ENCODE data around the gene FXYD3. TPM values are rescaled to one million over a fixed set of nuclear protein-coding genes. Genes with fewer than 3 reads are reported as not detected.
"Not testable (repeated sequence)": the region's sequence is repeated elsewhere in the genome, so short reads cannot be mapped to it uniquely, and the experiment has no call there.

FXYD3 gene
- total and polyA plus RNA-seq, 2 experiments from 2014 or later: 225 to 542 TPM

GRCh38 chr19:35149463-35149862 is 33.8 kb downstream of the FXYD3 start:
- Histone ChIP-seq H3K36me3 (replicated peaks; ENCODE audit: insufficient read depth, low read depth) (no peaks in the 10 kb centered on the region), H3K4me2 (no peak overlapping the region), H3K9me2 (replicated peaks; ENCODE audit: insufficient read depth) (no peaks in the 10 kb centered on the region), H2AFZ (no peak overlapping the region), H3K4me3 (no peak overlapping the region), H3K79me2 (no peaks in the 10 kb centered on the region), H3K27me3 (peaks cover 14% of the 10 kb centered on the region), H4K20me1 (ENCODE audit: insufficient read depth, poor library complexity, severe bottlenecking) (no peaks in the 10 kb centered on the region), H3K4me1 (ENCODE audit: insufficient read depth) (peaks cover 13% of the 10 kb centered on the region), H3K27ac (no peak overlapping the region), H3K9me3 (ENCODE audit: low read depth) (no peaks in the 10 kb centered on the region)
- no peak for DNase-seq (ENCODE audit: low spot score)
- TF ChIP-seq CTCF (IDR thresholded peaks at IDR 0.05; ENCODE audit: poor library complexity) (no peak), EZH2phosphoT487 (IDR thresholded peaks at IDR 0.05; ENCODE audit: low read depth, severe bottlenecking, unreplicated experiment) (no peak), EZH2 (IDR thresholded peaks at IDR 0.05; ENCODE audit: borderline replicate concordance) (no peak)
- WGBS (ENCODE audit: low lambda C conversion rate, missing lambda C conversion rate): 71% methylated on average over 3 of the region's 3 CpGs

GRCh38 chr19:35150445-35150844 is 34.8 kb downstream of the FXYD3 start:
- no peak overlapping the region for H3K4me2 ChIP-seq
- no peaks in the 10 kb centered on the region for H4K20me1 ChIP-seq (ENCODE audit: insufficient read depth, poor library complexity, severe bottlenecking)
- no peaks in the 10 kb centered on the region for H3K9me3 ChIP-seq (ENCODE audit: low read depth)
- peaks cover 14% of the 10 kb centered on the region for H3K27me3 ChIP-seq
- H3K4me1 ChIP-seq (ENCODE audit: insufficient read depth): peaks cover 13% of the 10 kb centered on the region
- no peaks in the 10 kb centered on the region for H3K36me3 ChIP-seq (replicated peaks; ENCODE audit: insufficient read depth, low read depth)
- no peaks in the 10 kb centered on the region for H3K9me2 ChIP-seq (replicated peaks; ENCODE audit: insufficient read depth)
- WGBS (ENCODE audit: low lambda C conversion rate, missing lambda C conversion rate): 56% methylated on average over 2 of the region's 2 CpGs
- H3K4me3 ChIP-seq: no peak overlapping the region
- TF ChIP-seq CTCF (IDR thresholded peaks at IDR 0.05; ENCODE audit: poor library complexity) (no peak), EZH2phosphoT487 (IDR thresholded peaks at IDR 0.05; ENCODE audit: low read depth, severe bottlenecking, unreplicated experiment) (no peak), EZH2 (IDR thresholded peaks at IDR 0.05; ENCODE audit: borderline replicate concordance) (no peak)
- H3K79me2 ChIP-seq: no peaks in the 10 kb centered on the region
- H3K27ac ChIP-seq: no peak overlapping the region
- no peak for DNase-seq (ENCODE audit: low spot score)
- H2AFZ ChIP-seq: no peak overlapping the region

DNA sequence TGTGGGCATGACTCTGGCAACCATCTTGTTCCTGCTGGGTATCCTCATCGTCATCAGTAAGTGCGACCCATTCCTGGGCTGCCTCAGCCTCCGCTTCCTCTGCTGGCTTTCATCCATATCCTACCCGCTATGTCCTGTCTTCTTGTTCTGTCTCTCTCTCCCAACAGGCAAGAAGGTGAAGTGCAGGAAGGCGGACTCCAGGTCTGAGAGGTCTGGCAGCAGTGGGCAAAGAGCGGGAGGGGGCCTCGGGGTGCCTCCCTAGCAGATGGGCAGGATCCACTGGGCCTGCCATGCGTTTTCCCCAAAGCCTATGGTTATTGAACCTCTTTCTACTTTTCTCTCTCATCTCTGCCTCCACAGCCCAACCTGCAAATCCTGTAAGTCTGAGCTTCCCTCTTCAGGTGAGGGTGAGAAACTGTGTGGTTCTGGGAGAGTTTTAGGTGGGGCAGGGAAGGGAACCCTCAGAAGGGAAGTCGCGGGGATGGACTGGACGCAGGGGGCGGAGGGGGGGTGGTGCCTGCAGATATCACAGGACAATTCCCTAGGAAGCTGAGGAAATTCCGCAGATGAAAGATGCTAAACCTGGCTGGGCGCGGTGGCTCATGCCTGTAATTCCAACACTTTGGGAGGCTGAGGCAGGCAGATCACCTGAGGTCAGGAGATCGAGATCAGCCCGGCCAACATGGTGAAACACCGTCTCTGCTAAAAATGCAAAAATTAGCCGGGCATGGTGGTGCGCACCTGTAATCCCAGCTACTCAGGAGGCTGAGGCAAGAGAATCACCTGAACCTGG is 35.8 kb downstream of the FXYD3 start:
- no peak overlapping the region for H2AFZ ChIP-seq
- DNase-seq (ENCODE audit: low spot score): no peak
- H3K9me3 ChIP-seq (ENCODE audit: low read depth): no peaks in the 10 kb centered on the region
- H3K4me2 ChIP-seq: no peak overlapping the region
- no peaks in the 10 kb centered on the region for H3K9me2 ChIP-seq (replicated peaks; ENCODE audit: insufficient read depth)
- no peaks in the 10 kb centered on the region for H4K20me1 ChIP-seq (ENCODE audit: insufficient read depth, poor library complexity, severe bottlenecking)
- H3K27me3 ChIP-seq: peaks cover 24% of the 10 kb centered on the region
- H3K4me1 ChIP-seq (ENCODE audit: insufficient read depth): peaks cover 13% of the 10 kb centered on the region
- H3K36me3 ChIP-seq (replicated peaks; ENCODE audit: insufficient read depth, low read depth): no peaks in the 10 kb centered on the region
- WGBS (ENCODE audit: low lambda C conversion rate, missing lambda C conversion rate): 86% methylated on average over 14 of the region's 20 CpGs
- no peaks in the 10 kb centered on the region for H3K79me2 ChIP-seq
- H3K4me3 ChIP-seq: no peak overlapping the region
- no peak overlapping the region for H3K27ac ChIP-seq
- TF ChIP-seq EZH2phosphoT487 (IDR thresholded peaks at IDR 0.05; ENCODE audit: low read depth, severe bottlenecking, unreplicated experiment) (no peak), CTCF (IDR thresholded peaks at IDR 0.05; ENCODE audit: poor library complexity) (no peak), EZH2 (IDR thresholded peaks at IDR 0.05; ENCODE audit: borderline replicate concordance) (no peak)

DNA sequence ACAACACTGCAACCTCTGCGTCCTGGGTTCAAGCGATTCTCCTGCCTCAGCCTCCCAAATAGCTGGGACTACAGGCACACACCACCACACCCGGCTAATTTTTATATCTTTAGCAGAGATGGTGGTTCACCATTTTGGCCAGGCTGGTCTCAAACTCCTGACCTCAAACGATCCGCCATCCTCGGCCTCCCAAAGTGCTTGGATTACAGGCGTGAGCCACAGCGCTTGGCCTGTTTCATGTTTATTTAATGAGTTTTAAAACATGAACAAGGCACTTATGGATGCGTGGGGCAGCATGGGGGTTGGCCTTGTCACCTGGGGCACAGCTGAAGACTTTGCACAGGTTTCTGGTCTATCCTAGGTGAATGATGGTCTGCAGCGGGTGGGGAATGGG is 37.5 kb downstream of the FXYD3 start:
- not testable (repeated sequence) for H3K4me3 ChIP-seq; H2AFZ ChIP-seq; H3K9me3 ChIP-seq (ENCODE audit: low read depth); H3K27ac ChIP-seq; H3K79me2 ChIP-seq; DNase-seq (ENCODE audit: low spot score); H3K36me3 ChIP-seq (replicated peaks; ENCODE audit: insufficient read depth, low read depth); H3K4me2 ChIP-seq; H4K20me1 ChIP-seq (ENCODE audit: insufficient read depth, poor library complexity, severe bottlenecking); H3K9me2 ChIP-seq (replicated peaks; ENCODE audit: insufficient read depth)
- Histone ChIP-seq H3K27me3 (peaks cover 24% of the 10 kb centered on the region), H3K4me1 (ENCODE audit: insufficient read depth) (peaks cover 13% of the 10 kb centered on the region)
- WGBS (ENCODE audit: low lambda C conversion rate, missing lambda C conversion rate): 70% methylated on average over 10 of the region's 10 CpGs
